NCI-H2196 (cell line): ENCODE measurements around the gene ERP27.

Experiments used
- DNase-seq: peaks from one replicate; lab custom pipeline; 2025; ENCODE audit not compliant: unreplicated experiment; lab: John Stamatoyannopoulos, UW

Gene ERP27

DNA sequence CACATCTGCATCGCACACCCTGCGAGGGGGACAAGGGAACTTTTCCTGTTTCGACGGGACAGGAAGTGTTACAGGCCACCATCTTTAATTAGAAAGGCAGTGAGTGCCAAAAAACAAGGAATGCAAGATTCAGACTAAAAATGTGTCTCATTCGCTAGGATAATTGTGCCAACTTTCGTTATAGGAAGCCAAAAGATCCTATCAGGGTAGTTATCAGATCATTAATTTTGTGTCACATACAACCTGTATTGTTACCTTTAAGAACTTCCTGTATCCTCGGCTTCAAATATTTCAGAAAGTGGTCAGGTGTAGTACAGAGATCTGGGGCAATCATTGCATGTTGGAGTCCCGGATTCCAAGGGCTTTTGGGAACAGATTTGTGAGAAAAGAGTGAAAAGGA lies 33.5 kb downstream of the ERP27 start:
- DNase-seq, result no peak

DNA sequence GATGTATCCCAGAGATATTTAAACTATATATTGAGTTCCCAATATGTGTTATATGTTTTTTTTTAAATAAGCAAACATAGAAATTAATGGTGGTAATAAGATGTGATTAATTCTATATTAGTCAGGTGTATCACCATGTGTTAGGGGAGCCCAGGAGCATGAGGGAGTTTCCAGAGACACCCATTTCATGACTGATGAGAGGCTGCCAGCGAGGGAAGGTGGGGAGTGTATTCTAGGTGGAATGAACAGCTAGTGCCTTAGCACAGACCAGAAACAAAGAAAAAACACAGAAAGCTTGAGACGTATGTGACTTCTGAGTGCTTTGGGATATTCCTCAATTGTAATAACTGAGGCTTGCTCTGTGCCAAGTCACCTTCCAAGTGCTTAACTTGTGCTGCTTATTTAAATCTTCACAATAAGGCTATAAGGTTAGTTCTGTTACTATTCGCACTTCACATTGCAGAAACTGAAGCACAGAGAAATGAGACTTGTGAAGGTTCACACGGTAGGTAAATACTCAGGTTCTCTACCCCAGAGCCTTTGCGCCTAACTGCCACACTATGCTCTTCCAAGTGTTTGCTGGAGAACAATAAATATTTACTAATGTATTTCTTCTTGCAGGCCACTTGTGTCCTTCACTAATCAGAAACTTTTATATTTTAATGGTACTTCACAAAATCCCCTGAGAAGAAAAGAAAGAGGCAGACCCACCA lies 34.8 kb downstream of the ERP27 start:
- DNase-seq, result no peak

GRCh38 chr12:14902465-14902864 lies 35.9 kb downstream of the ERP27 start:
- DNase-seq, result no peak

GRCh38 chr12:14901228-14901562 lies 37.1 kb downstream of the ERP27 start:
- no peak for DNase-seq

- DNase-seq, result no peak
Observed at GRCh38 chr12:14900521-14901227, 37.7 kb downstream of the ERP27 start.

GRCh38 chr12:14896521-14897169 lies 41.7 kb downstream of the ERP27 start:
- DNase-seq, result no peak

GRCh38 chr12:14893506-14894250 lies 44.7 kb downstream of the ERP27 start:
- no peak for DNase-seq

DNA sequence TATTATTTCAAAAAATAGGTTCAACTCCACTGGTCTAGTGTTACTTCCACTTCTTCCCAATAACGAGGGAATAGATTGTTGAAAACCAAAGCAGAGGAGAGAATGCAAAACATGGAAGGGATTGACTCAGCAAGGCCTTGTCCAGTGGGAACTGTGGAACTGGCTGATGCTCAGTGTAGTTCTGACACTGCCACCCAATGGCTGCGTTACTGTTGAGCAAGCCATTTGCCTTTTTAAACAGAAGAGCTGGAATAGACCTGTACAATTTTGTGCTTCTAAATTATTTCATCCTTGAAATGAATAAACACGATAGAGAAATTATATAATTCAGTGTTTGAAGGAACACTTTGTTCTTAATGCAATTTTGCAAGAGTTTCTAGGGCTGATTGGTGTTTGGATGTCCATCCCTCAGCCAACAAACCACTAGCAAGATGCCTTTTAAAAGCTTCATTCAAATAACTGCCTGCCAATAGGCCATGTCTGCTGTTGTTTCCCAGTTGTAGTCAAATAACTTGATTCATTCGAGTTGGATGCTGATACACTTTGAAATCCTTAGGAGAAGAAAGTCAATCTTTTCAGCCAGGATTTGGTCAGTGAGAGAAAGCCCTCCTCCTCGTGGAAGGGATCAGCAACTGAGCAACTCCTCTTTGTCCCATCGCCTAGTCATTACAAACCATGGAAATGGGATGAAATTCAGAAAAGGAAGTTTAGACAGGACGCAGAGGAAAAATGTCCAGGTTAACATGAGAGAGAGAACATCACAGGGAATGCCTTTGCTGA lies 45.4 kb downstream of the ERP27 start:
- no peak for DNase-seq

DNA sequence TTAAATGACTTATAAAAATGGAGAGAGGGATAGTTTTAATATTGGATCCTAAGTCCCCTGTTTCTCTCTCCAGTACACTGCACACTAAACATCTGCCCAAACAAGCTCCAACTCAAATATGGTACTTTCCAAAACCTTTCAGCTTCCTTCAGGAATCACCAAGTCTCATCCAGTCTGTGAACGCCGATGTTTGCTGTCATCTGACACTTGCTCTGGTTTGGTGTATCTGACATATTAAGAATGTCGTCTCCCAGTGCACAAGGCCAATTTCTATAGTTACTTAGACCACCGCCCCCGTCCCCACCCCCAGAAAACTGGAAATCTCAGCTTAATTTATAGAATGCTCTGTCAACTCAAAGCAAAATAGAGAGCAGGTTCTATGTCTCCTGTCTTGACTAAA lies 47.6 kb downstream of the ERP27 start:
- no peak for DNase-seq

GRCh38 chr12:14886271-14886670 lies 52.1 kb downstream of the ERP27 start:
- no peak for DNase-seq

GRCh38 chr12:14885718-14886221 lies 52.6 kb downstream of the ERP27 start, which contains the start of gene MGP:
Gene MGP, minus strand, starts transcription at chr12:14885854. Its CDS starts 63 bp downstream, at chr12:14885791.
- DNase-seq, result no peak

DNA sequence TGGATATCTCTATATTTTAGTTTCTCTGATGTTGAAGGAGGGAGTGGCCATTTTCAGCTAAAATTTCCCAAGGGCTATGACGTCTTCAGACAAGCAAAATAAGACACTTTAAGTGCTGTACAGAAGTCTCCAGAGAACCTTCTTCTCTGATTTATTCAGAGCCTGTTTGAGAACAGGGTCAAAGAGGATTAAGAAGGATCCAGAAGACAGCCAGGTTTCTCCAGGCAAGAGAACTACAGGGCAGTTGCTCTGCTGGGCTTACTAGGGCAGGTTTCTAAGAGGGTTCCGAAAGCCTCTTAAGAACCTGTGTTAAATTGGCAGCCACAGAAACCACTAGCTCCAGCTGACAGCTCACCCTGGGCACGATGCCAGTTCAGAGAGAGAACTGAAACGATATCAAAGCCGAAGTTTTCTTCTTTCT lies 53.9 kb downstream of the ERP27 start:
- DNase-seq, result peak; percentile 3

GRCh38 chr12:14883686-14884085 lies 54.7 kb downstream of the ERP27 start:
- DNase-seq, result no peak

- no peak for DNase-seq
Observed at GRCh38 chr12:14880890-14881453, 57.4 kb downstream of the ERP27 start.

- DNase-seq, result no peak
Observed at GRCh38 chr12:14879222-14879933, 59.0 kb downstream of the ERP27 start.

GRCh38 chr12:14878488-14878887 lies 59.8 kb downstream of the ERP27 start:
- no peak for DNase-seq

GRCh38 chr12:14876833-14877232 lies 61.5 kb downstream of the ERP27 start:
- DNase-seq, result no peak

- DNase-seq, result no peak
Observed at GRCh38 chr12:14874882-14875281, 63.5 kb downstream of the ERP27 start.

GRCh38 chr12:14873440-14874185 lies 64.7 kb downstream of the ERP27 start:
- DNase-seq, result no peak
